ENCODE results near the gene LATS2. TPM values are rescaled to one million over a fixed set of nuclear protein-coding genes. Genes with fewer than 3 reads are reported as not detected.

LATS2 gene
- total RNA-seq, 2 donors from 2014 or later: 40.1 to 59.2 TPM

- no peaks in the 10 kb centered on the region for H3K9me3 ChIP-seq
- no peak overlapping the region for H3K27ac ChIP-seq
- no peak for ATAC-seq (ENCODE audit: insufficient number of reproducible peaks, low FRiP score, low read depth)
- peaks cover 18% of the 10 kb centered on the region for H3K36me3 ChIP-seq
- no peak for DNase-seq (ENCODE audit: low spot score)
- no peak for TF ChIP-seq CTCF (IDR thresholded peaks at IDR 0.05)
- H3K4me3 ChIP-seq: no peak overlapping the region
- H3K4me1 ChIP-seq (ENCODE audit: control insufficient read depth in 1 of 2, low read depth in 2 of 2): peaks cover 13 to 15% of the 10 kb centered on the region in 2 donors
- H3K27me3 ChIP-seq (replicated peaks; ENCODE audit: insufficient read depth): no peaks in the 10 kb centered on the region
Observed at GRCh38 chr13:20993661-20994440, 67.5 kb downstream of the LATS2 start.

GRCh38 chr13:20993211-20993610 is 68.2 kb downstream of the LATS2 start:
- Histone ChIP-seq H3K9me3 (no peaks in the 10 kb centered on the region), H3K36me3 (peaks cover 22% of the 10 kb centered on the region), H3K27ac (no peak overlapping the region), H3K4me1 (ENCODE audit: control insufficient read depth in 1 of 2, low read depth in 2 of 2) (peaks cover 9 to 11% of the 10 kb centered on the region in 2 donors), H3K27me3 (replicated peaks; ENCODE audit: insufficient read depth) (no peaks in the 10 kb centered on the region), H3K4me3 (no peak overlapping the region)
- no peak for TF ChIP-seq CTCF (IDR thresholded peaks at IDR 0.05)
- DNase-seq (ENCODE audit: low spot score) (no peak), ATAC-seq (ENCODE audit: insufficient number of reproducible peaks, low FRiP score, low read depth) (no peak)

GRCh38 chr13:20991741-20992520 is 69.5 kb downstream of the LATS2 start:
- DNase-seq (ENCODE audit: low spot score) (no peak), ATAC-seq (ENCODE audit: insufficient number of reproducible peaks, low FRiP score, low read depth) (no peak)
- Histone ChIP-seq H3K36me3 (peaks cover 26% of the 10 kb centered on the region), H3K4me3 (no peak overlapping the region), H3K9me3 (no peaks in the 10 kb centered on the region), H3K27ac (no peak overlapping the region), H3K4me1 (ENCODE audit: control insufficient read depth in 1 of 2, low read depth in 2 of 2) (no peaks in the 10 kb centered on the region), H3K27me3 (replicated peaks; ENCODE audit: insufficient read depth) (no peaks in the 10 kb centered on the region)
- TF ChIP-seq CTCF (IDR thresholded peaks at IDR 0.05): no peak

GRCh38 chr13:20990910-20991525 is 70.4 kb downstream of the LATS2 start:
- peaks cover 32% of the 10 kb centered on the region for H3K36me3 ChIP-seq
- H3K27me3 ChIP-seq (replicated peaks; ENCODE audit: insufficient read depth): no peaks in the 10 kb centered on the region
- no peaks in the 10 kb centered on the region for H3K9me3 ChIP-seq
- no peak overlapping the region for H3K27ac ChIP-seq
- TF ChIP-seq CTCF (IDR thresholded peaks at IDR 0.05): no peak
- H3K4me1 ChIP-seq (ENCODE audit: control insufficient read depth in 1 of 2, low read depth in 2 of 2): no peaks in the 10 kb centered on the region
- no peak for DNase-seq (ENCODE audit: low spot score)
- no peak overlapping the region for H3K4me3 ChIP-seq
- no peak for ATAC-seq (ENCODE audit: insufficient number of reproducible peaks, low FRiP score, low read depth)
